Keratinocyte (primary cell): ENCODE data around the gene ZNF428. TPM values are rescaled to one million over a fixed set of nuclear protein-coding genes. Genes with fewer than 3 reads are reported as not detected.

Experiments
- DNase-seq: peaks from one replicate; pipeline ENCODE4 v3.0.0-alpha.2; 2011; ENCODE audit warnings: low read depth, missing footprints, low spot score
- FAIRE-seq: peaks from 2 replicates; lab custom pipeline; 2011; peaks lifted over from hg19 to GRCh38; lab: Jason Lieb, UNC
- H2AFZ ChIP-seq: 2 replicates; pipeline ENCODE4 v1.6.0; 2012; ENCODE audit warnings: low read length, control low read depth, inconsistent platforms; ENCODE audit not compliant: control insufficient read depth
- H3K27ac ChIP-seq: 2 replicates; pipeline ENCODE4 v1.5.1; 2011; ENCODE audit warnings: low read length; ENCODE audit not compliant: control insufficient read depth, insufficient read depth
- H3K27me3 ChIP-seq: 3 replicates; pipeline ENCODE4 v1.6.0; 2011; ENCODE audit warnings: low read length; ENCODE audit not compliant: control insufficient read depth, insufficient read depth; ENCODE audit errors: extremely low read depth
- H3K36me3 ChIP-seq, 2 experiments: 2 replicates in 1 of 2; 3 replicates in 1 of 2; pipeline ENCODE4 v1.5.1; 2011; ENCODE audit warnings: low read length in 2 of 2, mild to moderate bottlenecking in 1 of 2; ENCODE audit not compliant: control insufficient read depth in 2 of 2, insufficient read depth in 2 of 2; ENCODE audit errors: extremely low read depth in 1 of 2
- H3K4me1 ChIP-seq: 3 replicates; pipeline ENCODE4 v1.5.1; 2011; ENCODE audit warnings: low read length; ENCODE audit not compliant: control insufficient read depth, insufficient read depth; ENCODE audit errors: extremely low read depth
- H3K4me2 ChIP-seq: 3 replicates; pipeline ENCODE4 v1.6.0; 2011; ENCODE audit warnings: low read depth, low read length; ENCODE audit not compliant: control insufficient read depth, insufficient read depth; ENCODE audit errors: extremely low read depth
- H3K4me3 ChIP-seq, 3 experiments: fragments of 200-600 bp in 1 of 3; sonication (generic) in 1 of 3; 2 replicates in 2 of 3; 3 replicates in 1 of 3; pipeline ENCODE4 v1.5.1; 2011 to 2016; ENCODE audit warnings: low read length in 3 of 3, mild to moderate bottlenecking in 3 of 3, control low read depth in 2 of 3, inconsistent platforms in 1 of 3, low read depth in 1 of 3, mixed read lengths in 1 of 3, mixed run types in 1 of 3, moderate library complexity in 1 of 3; ENCODE audit not compliant: control insufficient read depth in 2 of 3, insufficient read depth in 2 of 3; ENCODE audit errors: extremely low read depth in 1 of 3
- H3K79me2 ChIP-seq: 2 replicates; pipeline ENCODE4 v1.6.0; 2012; ENCODE audit warnings: low read length; ENCODE audit not compliant: control insufficient read depth, insufficient read depth
- H3K9ac ChIP-seq: 3 replicates; pipeline ENCODE4 v1.6.0; 2011; ENCODE audit warnings: low read length; ENCODE audit not compliant: control insufficient read depth, insufficient read depth; ENCODE audit errors: extremely low read depth
- H3K9me1 ChIP-seq: 3 replicates; pipeline ENCODE4 v1.6.0; 2011; ENCODE audit warnings: low read length; ENCODE audit not compliant: control insufficient read depth, insufficient read depth; ENCODE audit errors: extremely low read depth
- H3K9me3 ChIP-seq: 2 replicates; pipeline ENCODE4 v1.5.1; 2012; ENCODE audit warnings: low read depth, low read length; ENCODE audit not compliant: control insufficient read depth
- H4K20me1 ChIP-seq: 3 replicates; pipeline ENCODE4 v1.6.0; 2011; ENCODE audit warnings: low read length; ENCODE audit not compliant: control insufficient read depth, insufficient read depth; ENCODE audit errors: extremely low read depth
- EZH2 ChIP-seq: IDR thresholded peaks from one replicate; pipeline ENCODE4 v1.6.1; 2012; ENCODE audit warnings: inconsistent platforms, mild to moderate bottlenecking, low read length, moderate library complexity
- dilution Hi-C: fragments of 300-500 bp; cut with MboI; formaldehyde crosslinking; loops from one replicate; pipeline ENCODE4 v1.7.0; 2020; ENCODE audit warnings: low sequenced_read_pairs; ENCODE audit not compliant: extremely low pct_ligation_motif_present
- polyA plus RNA-seq, 5 experiments: library from polyadenylated mRNA; depleted of rRNA in 3 of 5; stranded (reverse) in 3 of 5; stranded (forward) in 1 of 5; unstranded in 1 of 5; fragments of >200 nt; gene quantifications; 1 replicate in 1 of 5; 2 replicates in 3 of 5; 3 replicates in 1 of 5; pipeline versions ENCODE4 v1.2.1 to v1.2.3, GENCODE V29; 2011 to 2012; ENCODE audit warnings: missing spikeins in 2 of 5, low read depth in 1 of 5, low replicate concordance in 1 of 5
- TF ChIP-seq, protein P1 (sequence below), 3 experiments: IDR thresholded peaks in 1 of 3; conservative IDR thresholded peaks in 1 of 3; optimal IDR thresholded peaks in 1 of 3; 2 replicates in 2 of 3; 3 replicates in 1 of 3; pipeline versions ENCODE3 to v1.5.1; 2011; ENCODE audit warnings: low read length in 3 of 3, mild to moderate bottlenecking in 3 of 3, moderate library complexity in 2 of 3, control low read depth in 1 of 3, inconsistent platforms in 1 of 3; ENCODE audit not compliant: insufficient read depth in 2 of 3; ENCODE audit errors: extremely low read depth in 1 of 3

Gene ZNF428
- polyA plus RNA-seq, 1 donor (not counting 4 experiments of a cell fraction or from before 2014, with no cell fraction given), result 13.9 TPM

DNA sequence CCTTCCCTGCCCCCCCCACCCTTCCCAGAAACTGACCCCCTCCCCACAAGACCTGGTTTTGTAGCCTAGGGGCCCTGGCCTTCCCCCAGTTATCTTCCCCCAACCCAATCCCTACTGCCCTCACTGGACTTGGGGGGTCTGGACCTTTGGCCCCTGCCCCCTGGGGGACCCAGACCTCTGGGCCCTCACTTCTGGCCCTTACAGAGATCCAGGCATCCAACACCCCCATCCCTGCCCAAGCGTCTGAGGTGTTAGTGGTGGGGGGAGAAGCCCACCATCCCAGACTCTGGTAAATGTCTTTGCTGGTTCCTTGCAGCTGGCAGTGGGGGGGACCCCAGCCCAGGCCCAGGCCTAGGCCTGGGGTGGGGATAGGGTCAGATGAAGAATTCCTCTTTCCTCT is 3.5 kb upstream of the ZNF428 start:
- no peak overlapping the region for H3K9ac ChIP-seq
- no peak for FAIRE-seq
- TF ChIP-seq, protein P1, sequence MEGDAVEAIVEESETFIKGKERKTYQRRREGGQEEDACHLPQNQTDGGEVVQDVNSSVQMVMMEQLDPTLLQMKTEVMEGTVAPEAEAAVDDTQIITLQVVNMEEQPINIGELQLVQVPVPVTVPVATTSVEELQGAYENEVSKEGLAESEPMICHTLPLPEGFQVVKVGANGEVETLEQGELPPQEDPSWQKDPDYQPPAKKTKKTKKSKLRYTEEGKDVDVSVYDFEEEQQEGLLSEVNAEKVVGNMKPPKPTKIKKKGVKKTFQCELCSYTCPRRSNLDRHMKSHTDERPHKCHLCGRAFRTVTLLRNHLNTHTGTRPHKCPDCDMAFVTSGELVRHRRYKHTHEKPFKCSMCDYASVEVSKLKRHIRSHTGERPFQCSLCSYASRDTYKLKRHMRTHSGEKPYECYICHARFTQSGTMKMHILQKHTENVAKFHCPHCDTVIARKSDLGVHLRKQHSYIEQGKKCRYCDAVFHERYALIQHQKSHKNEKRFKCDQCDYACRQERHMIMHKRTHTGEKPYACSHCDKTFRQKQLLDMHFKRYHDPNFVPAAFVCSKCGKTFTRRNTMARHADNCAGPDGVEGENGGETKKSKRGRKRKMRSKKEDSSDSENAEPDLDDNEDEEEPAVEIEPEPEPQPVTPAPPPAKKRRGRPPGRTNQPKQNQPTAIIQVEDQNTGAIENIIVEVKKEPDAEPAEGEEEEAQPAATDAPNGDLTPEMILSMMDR (optimal IDR thresholded peaks at IDR 0.05 in 1 of 3, IDR thresholded peaks at IDR 0.05 in 1 of 3, conservative IDR thresholded peaks at IDR 0.05 in 1 of 3; ENCODE audit: extremely low read depth in 1 of 3, insufficient read depth in 2 of 3, low read length in 3 of 3), result no peak
- H3K79me2 ChIP-seq, result peaks cover 5% of the 10 kb centered on the region
- no peak overlapping the region for H3K4me3 ChIP-seq
- no peaks in the 10 kb centered on the region for H4K20me1 ChIP-seq
- peaks cover 22% of the 10 kb centered on the region for H3K4me1 ChIP-seq
- no peak for DNase-seq
- dilution Hi-C loops, result no loop called here
- no peaks in the 10 kb centered on the region for H3K27me3 ChIP-seq
- H3K4me2 ChIP-seq, result no peak overlapping the region
- no peak overlapping the region for H3K27ac ChIP-seq
- H2AFZ ChIP-seq, result no peak overlapping the region
- H3K36me3 ChIP-seq, result no peaks in the 10 kb centered on the region
- no peaks in the 10 kb centered on the region for H3K9me3 ChIP-seq
- no peaks in the 10 kb centered on the region for H3K9me1 ChIP-seq

GRCh38 chr19:43622070-43622469 is 2.6 kb upstream of the ZNF428 start:
- DNase-seq (no peak), FAIRE-seq (no peak)
- TF ChIP-seq, protein P1 (optimal IDR thresholded peaks at IDR 0.05 in 1 of 3, IDR thresholded peaks at IDR 0.05 in 1 of 3, conservative IDR thresholded peaks at IDR 0.05 in 1 of 3; ENCODE audit: extremely low read depth in 1 of 3, insufficient read depth in 2 of 3, low read length in 3 of 3), result no peak
- no peak for TF ChIP-seq EZH2
- H3K9ac ChIP-seq, result no peak overlapping the region
- dilution Hi-C loops, result no loop called here
- H3K27me3 ChIP-seq, result no peaks in the 10 kb centered on the region
- H3K4me1 ChIP-seq, result peaks cover 22% of the 10 kb centered on the region
- no peaks in the 10 kb centered on the region for H4K20me1 ChIP-seq
- H3K36me3 ChIP-seq, result no peaks in the 10 kb centered on the region
- H3K79me2 ChIP-seq, result peaks cover 7% of the 10 kb centered on the region
- H3K4me2 ChIP-seq, result no peak overlapping the region
- no peaks in the 10 kb centered on the region for H3K9me1 ChIP-seq
- H3K27ac ChIP-seq, result no peak overlapping the region
- no peaks in the 10 kb centered on the region for H3K9me3 ChIP-seq
- H3K4me3 ChIP-seq, result no peak overlapping the region
- H2AFZ ChIP-seq, result no peak overlapping the region
